Thoracic aorta (tissue), 2 donors: ENCODE data around the gene MDGA2. TPM values are rescaled to one million over a fixed set of nuclear protein-coding genes. Genes with fewer than 3 reads are reported as not detected.

Experiments used
- ATAC-seq: fragments of 150-250 bp; one replicate; pipeline ENCODE4 v1.8.0; 2017; ENCODE audit warnings: low read depth; ENCODE audit not compliant: insufficient number of reproducible peaks, low FRiP score
- DNase-seq: peaks from one replicate; pipeline ENCODE4 v3.0.0-alpha.2; 2020; ENCODE audit warnings: low spot score
- H3K27ac ChIP-seq, 2 donors: fragments of 200-600 bp; sonication (generic); 1 replicate in 1 of 2; 2 replicates in 1 of 2; pipeline ENCODE4 v1.5.1; 2016; ENCODE audit warnings: mild to moderate bottlenecking in 2 of 2, moderate library complexity in 2 of 2
- H3K27me3 ChIP-seq: fragments of 200-600 bp; sonication (generic); replicated peaks from 2 replicates; pipeline ENCODE4 v1.6.0; 2016; ENCODE audit warnings: mild to moderate bottlenecking; ENCODE audit not compliant: insufficient read depth
- H3K36me3 ChIP-seq: fragments of 200-600 bp; sonication (generic); one replicate; pipeline ENCODE4 v1.5.1; 2016
- H3K4me1 ChIP-seq, 2 donors: fragments of 200-600 bp; sonication (generic); 1 replicate in 1 of 2; 2 replicates in 1 of 2; pipeline versions ENCODE4 v1.5.1 to v1.6.0; 2016; ENCODE audit warnings: low read depth in 2 of 2, mild to moderate bottlenecking in 1 of 2; ENCODE audit not compliant: control insufficient read depth in 1 of 2
- H3K4me3 ChIP-seq: fragments of 200-600 bp; sonication (generic); 2 replicates; pipeline ENCODE4 v1.5.1; 2016; ENCODE audit warnings: mild to moderate bottlenecking
- H3K9me3 ChIP-seq: fragments of 200-600 bp; sonication (generic); 2 replicates; pipeline ENCODE4 v1.5.1; 2016
- total RNA-seq, 2 donors: library from RNA; depleted of rRNA; stranded (reverse); fragments of >200 nt; gene quantifications; one replicate each; pipeline versions ENCODE4 v1.1.0 to v1.2.3, GENCODE V29; 2016
- TF ChIP-seq, protein P1 (sequence below): fragments of 200-600 bp; sonication (generic); IDR thresholded peaks from one replicate; pipeline ENCODE4 v1.5.1; 2019; ENCODE audit warnings: antibody characterized with exemption

The MDGA2 gene
- total RNA-seq, 2 donors from 2014 or later = not detected

- ATAC-seq = no peak
Measured at GRCh38 chr14:47278233-47278842, 397.1 kb downstream of the MDGA2 start.

GRCh38 chr14:47277703-47278102 lies 397.7 kb downstream of the MDGA2 start:
- DNase-seq = no peak
- H3K27ac ChIP-seq = no peak overlapping the region
- no peak overlapping the region for H3K4me3 ChIP-seq
- TF ChIP-seq, protein P1, sequence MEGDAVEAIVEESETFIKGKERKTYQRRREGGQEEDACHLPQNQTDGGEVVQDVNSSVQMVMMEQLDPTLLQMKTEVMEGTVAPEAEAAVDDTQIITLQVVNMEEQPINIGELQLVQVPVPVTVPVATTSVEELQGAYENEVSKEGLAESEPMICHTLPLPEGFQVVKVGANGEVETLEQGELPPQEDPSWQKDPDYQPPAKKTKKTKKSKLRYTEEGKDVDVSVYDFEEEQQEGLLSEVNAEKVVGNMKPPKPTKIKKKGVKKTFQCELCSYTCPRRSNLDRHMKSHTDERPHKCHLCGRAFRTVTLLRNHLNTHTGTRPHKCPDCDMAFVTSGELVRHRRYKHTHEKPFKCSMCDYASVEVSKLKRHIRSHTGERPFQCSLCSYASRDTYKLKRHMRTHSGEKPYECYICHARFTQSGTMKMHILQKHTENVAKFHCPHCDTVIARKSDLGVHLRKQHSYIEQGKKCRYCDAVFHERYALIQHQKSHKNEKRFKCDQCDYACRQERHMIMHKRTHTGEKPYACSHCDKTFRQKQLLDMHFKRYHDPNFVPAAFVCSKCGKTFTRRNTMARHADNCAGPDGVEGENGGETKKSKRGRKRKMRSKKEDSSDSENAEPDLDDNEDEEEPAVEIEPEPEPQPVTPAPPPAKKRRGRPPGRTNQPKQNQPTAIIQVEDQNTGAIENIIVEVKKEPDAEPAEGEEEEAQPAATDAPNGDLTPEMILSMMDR = no peak
- H3K9me3 ChIP-seq = no peaks in the 10 kb centered on the region
- H3K27me3 ChIP-seq = no peaks in the 10 kb centered on the region
- no peaks in the 10 kb centered on the region for H3K36me3 ChIP-seq
- no peaks in the 10 kb centered on the region for H3K4me1 ChIP-seq
- no peak for ATAC-seq

More at GRCh38 chr14:47278233-47278842, 397.1 kb downstream of the MDGA2 start:
- Histone ChIP-seq H3K36me3 (no peaks in the 10 kb centered on the region), H3K27me3 (no peaks in the 10 kb centered on the region), H3K4me3 (no peak overlapping the region), H3K9me3 (no peaks in the 10 kb centered on the region), H3K4me1 (no peaks in the 10 kb centered on the region), H3K27ac (no peak overlapping the region)
- TF ChIP-seq, protein P1 = no peak
- DNase-seq = no peak

DNA sequence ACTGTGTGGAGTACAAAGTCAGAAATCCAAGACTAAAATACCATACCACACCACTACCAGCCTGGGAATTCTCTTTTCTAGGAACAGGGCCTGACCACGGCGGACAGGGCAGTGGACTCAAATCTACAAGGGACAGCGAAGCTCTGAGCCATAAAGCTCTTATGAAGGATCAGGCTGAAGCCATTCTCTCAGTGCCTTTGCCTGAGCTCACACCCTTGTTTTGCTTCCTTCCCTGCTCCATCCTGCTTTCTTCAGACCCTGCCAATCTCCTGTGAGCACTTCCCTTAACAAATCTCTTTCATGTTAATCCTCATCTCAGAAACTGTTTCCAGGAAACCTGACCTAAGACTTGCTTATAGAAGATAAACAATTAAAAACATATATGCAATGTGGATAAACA lies 398.5 kb downstream of the MDGA2 start:
- TF ChIP-seq, protein P1 = no peak
- H3K27ac ChIP-seq = no peak overlapping the region

GRCh38 chr14:47273939-47274338 lies 401.5 kb downstream of the MDGA2 start:
- DNase-seq (no peak), ATAC-seq (no peak)
- H3K27ac ChIP-seq = no peak overlapping the region
- TF ChIP-seq, protein P1 = no peak
- no peaks in the 10 kb centered on the region for H3K4me1 ChIP-seq
- H3K36me3 ChIP-seq = no peaks in the 10 kb centered on the region
- no peaks in the 10 kb centered on the region for H3K27me3 ChIP-seq
- no peak overlapping the region for H3K4me3 ChIP-seq
- H3K9me3 ChIP-seq = no peaks in the 10 kb centered on the region

More for the DNA sequence above, 398.5 kb downstream of the MDGA2 start:
- DNase-seq (no peak), ATAC-seq (no peak)
- Histone ChIP-seq H3K4me1 (no peaks in the 10 kb centered on the region), H3K4me3 (no peak overlapping the region), H3K27me3 (no peaks in the 10 kb centered on the region), H3K9me3 (no peaks in the 10 kb centered on the region), H3K36me3 (no peaks in the 10 kb centered on the region)

- no peak for DNase-seq
Measured at GRCh38 chr14:47270715-47271114, 404.7 kb downstream of the MDGA2 start.

More at GRCh38 chr14:47270715-47271114, 404.7 kb downstream of the MDGA2 start:
- TF ChIP-seq, protein P1 = no peak
- Histone ChIP-seq H3K27ac (no peak overlapping the region), H3K9me3 (no peaks in the 10 kb centered on the region), H3K36me3 (no peaks in the 10 kb centered on the region), H3K27me3 (no peaks in the 10 kb centered on the region), H3K4me1 (no peaks in the 10 kb centered on the region), H3K4me3 (no peak overlapping the region)
- ATAC-seq = no peak
